Myocyte (in vitro differentiated cells): Measurements from ENCODE around the gene HARBI1. TPM values are rescaled to one million over a fixed set of nuclear protein-coding genes. Genes with fewer than 3 reads are reported as not detected.
A peak's percentile ranks its signal among the peaks of the same experiment; 100 is the strongest.

Experiments
- DNase-seq: peaks from one replicate; pipeline ENCODE4 v3.0.0-alpha.2; 2012; ENCODE audit warnings: low read depth
- total RNA-seq: library from RNA; depleted of rRNA; stranded (reverse); fragments of >200 nt; gene quantifications from 2 replicates; pipeline ENCODE4 v1.2.3, GENCODE V29; 2014

HARBI1 gene
- total RNA-seq, 1 donor from 2014 or later, result 4.3 TPM

DNA sequence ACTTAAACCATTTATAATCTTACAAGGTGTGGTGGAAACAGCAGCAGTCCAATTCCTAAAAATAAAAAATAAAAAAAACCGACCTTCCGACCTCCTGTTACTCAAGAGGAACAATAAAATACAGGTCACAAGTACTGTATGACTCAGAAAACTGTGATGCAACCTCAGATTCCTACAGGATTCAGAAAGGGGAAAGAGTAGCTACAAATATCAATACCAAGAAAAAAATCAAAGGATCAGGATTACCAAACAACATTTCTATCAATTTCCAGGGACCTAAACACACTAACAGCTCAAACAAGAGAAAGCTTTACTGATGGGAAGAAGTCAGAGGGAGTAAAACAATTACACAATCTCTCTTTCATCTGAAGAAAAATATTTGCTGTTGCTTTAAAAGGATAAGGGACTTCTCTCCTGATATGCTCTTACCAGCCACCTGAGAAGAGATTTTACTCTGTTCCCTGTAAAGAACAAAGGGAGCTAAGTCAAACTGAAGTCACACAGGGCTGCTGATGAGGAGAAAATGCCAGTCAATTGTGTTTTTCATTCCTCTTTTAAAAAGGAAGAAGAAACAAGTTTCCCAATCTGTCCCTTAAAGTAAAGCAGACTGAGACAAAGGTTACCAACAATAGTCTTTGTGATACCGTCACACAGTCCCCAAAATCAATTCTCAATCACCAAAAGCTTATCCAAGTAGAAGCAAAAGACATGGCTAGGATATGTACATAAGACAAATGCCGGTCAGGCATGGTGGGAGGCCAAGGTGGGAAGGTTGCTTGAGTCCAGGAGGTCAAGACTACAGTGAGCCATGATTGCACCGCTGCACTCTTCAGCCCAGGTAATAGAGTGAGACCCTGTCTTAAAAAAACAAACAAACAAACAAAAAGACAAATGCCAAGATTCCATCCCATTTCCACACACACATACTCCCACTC lies 62.5 kb downstream of the HARBI1 start:
- peak; percentile 45 for DNase-seq

DNA sequence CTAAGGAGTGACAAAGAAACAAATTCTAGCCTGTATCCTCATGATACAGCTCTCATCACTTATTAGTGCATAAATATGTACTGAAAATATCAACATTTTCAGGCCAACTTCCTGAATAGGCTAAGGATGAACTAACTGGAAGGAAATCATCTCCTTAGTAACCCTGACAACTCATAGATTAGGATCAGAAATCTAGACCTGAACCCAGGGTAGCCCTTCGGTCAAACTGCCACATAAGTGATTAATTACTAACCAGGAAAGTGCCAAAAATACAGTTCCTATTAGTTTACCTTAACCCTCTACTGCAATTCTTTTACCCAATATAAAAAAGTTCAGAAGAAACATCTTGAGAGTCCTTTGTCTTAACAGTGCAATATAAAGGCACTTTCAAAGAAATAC lies 63.2 kb downstream of the HARBI1 start:
- DNase-seq, result no peak

Other genes with a start within 250 kb of the HARBI1 start
- gene MDK, start 235.6 kb downstream of the HARBI1 start, total RNA-seq, result 147 and 185 TPM in 2 replicates
- 0.19 TPM in 1 of 2 replicates, not detected in the other for gene CHRM4, start 225.5 kb downstream of the HARBI1 start, total RNA-seq
- 18.7 and 30.9 TPM in 2 replicates for gene AMBRA1, start 23.2 kb downstream of the HARBI1 start, total RNA-seq
- gene ATG13, start 326 bp upstream of the HARBI1 start, total RNA-seq, result 61.4 and 68.2 TPM in 2 replicates
- 27.3 and 31.0 TPM in 2 replicates for gene ARHGAP1, start 83.4 kb upstream of the HARBI1 start, total RNA-seq
- 8.8 and 10.3 TPM in 2 replicates for gene ZNF408, start 83.8 kb upstream of the HARBI1 start, total RNA-seq
- gene F2, start 102.0 kb upstream of the HARBI1 start, total RNA-seq, result not detected in 2 replicates
- gene CKAP5, start 229.1 kb upstream of the HARBI1 start, total RNA-seq, result 63.8 and 68.0 TPM in 2 replicates